GM21619 (cell line): ENCODE measurements around the gene KCNQ1OT1.

Experiments
- ATAC-seq: cut with Tn5 transposase; IDR thresholded peaks from one replicate; pipeline ENCODE4 v1.9.1; 2021; ENCODE audit not compliant: unreplicated experiment

The KCNQ1OT1 gene

GRCh38 chr11:2737866-2738265 lies 38.1 kb upstream of the KCNQ1OT1 start:
- no peak for ATAC-seq

DNA sequence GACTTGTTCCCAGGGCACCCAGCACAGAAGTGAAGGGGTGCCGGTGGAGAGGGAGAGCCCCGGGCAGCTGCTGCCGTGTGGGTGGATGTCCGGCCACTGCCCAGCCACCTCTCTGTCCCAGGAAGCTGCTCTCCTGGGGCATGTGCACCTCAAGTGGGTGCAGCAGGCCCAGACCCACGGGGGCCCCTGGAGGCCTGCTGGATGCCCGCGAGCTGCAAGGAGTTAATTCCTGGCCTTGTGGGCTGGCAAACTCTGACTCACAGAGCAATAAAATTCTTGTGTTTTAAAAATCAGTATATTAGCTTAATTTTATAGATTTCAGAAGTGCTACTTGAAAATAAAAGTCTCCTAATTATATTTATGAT lies 37.4 kb upstream of the KCNQ1OT1 start:
- no peak for ATAC-seq

DNA sequence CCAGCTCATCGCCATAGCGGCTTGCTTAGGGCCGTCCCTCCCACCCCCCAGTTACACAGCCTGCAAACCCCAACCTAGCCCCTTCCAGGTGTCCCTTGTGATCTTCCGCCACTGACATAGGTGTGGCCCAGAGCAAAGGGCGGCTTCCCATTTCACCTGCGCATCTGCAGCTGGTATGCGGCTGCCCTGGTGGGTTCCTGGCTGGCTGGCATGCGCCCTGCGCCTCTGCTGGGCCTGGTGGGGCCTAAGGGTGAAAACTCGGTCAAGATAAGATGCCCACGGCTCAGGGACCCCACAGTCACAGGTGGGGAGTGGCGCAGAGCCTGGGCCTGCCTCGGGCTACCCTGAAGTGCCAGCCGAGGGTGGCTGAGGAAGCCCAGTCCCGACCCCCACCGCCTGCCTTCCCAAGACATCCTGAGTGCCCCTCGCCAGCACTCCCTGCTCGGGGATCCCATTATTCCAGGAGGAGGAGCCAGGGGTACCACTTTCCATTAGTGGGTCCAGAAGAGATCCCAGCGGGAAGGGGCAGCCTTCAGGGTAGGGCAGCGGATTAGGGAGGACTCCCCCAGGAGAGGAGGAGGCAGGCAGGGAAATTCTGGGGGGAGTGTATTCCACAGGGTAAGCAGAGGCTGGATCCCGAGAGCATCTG lies 36.9 kb upstream of the KCNQ1OT1 start:
- ATAC-seq: no peak

DNA sequence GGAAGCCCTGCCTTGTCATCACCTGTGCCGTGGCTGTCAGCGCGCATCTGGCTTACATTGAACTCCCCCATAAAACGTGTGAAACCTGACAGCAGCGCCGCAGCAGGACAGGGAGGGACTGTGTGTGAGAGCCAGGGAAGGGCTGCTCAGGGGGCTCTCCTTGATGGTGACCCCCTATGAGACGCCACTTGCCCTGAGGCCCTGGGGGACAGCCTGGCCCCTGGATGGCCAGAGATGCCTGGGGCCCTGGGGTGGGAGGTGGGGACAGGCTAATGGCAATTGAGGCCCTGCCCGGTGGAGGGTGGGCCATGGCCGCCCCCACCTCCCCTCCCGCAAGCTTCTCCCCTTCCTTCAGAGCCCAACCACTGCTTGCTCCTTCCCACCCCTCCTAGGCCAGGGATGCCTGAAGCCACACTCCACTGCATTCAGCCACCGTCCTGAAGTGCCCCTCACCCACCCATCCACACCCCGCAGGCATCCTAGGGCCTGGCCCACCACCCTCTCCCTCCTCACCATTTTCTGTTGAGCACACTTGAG lies 35.3 kb upstream of the KCNQ1OT1 start:
- ATAC-seq: no peak

- no peak for ATAC-seq
Measured at GRCh38 chr11:2734181-2735052, 34.6 kb upstream of the KCNQ1OT1 start.

DNA sequence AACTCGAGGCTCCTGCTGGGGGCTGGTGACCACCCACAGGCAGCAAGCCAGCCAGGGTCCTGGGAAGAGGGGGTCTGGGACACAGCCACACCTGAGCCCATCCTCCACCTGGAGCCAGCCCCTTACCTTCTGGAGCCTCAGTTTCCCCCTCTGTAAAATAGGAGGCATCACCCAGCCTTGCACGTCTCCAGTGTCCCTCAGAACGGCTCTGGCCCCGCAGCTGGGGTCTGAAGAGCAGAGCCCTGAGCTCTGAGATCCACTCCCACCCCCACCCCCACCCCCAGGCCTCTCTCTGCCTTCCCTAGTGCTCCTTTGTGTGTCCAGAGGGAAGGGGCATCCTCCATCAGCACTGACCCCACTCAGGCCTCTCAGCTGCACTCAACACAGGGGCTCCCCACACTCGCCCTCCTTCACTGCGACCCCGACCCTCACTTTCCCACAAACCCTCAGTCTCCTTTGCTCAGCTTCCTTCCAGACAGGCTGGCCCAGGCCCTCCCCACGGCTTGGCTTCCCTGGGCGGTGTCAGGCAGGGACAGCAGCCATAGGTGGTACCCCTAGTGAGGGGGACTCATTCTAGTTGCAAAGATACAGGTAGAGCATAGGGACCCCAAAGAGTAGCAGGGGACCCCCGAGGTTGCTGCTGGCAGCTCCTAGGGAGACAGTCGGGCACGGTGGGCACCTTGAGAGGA lies 33.3 kb upstream of the KCNQ1OT1 start:
- ATAC-seq: no peak

DNA sequence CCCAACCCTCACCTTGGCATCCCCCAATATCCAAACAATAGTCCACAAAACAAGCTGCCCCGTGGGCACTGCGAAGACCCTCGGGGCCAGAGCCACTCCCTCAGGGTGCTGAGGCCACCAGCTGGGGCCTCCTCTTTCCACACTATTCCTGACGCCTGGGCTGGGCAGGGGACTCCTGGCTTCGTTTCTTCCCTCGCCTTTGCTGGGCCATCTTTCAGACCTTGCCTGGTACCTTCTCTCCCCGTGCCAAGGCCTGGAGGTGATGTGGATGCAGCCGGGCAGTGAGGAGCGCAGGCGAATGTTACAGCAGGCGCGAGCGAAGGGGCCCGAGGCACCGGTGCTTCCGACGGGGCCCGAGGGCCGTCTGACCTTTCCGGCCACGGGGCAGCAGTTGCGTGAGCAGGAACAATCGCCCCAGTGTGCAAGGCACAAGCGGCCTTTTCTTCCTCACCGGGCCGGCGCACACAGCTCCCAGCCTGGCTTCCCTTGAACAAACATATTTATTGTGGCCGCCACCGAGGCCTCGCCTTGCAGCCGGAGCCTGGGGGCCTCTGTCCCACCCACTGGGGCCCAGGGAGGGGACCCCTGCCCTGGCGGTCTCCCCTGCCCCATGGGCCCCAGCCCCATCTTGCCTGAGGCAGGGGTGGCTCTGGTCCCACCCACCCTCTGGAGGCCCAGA lies 32.6 kb upstream of the KCNQ1OT1 start:
- no peak for ATAC-seq

- no peak for ATAC-seq
Measured at GRCh38 chr11:2731130-2732125, 31.6 kb upstream of the KCNQ1OT1 start.

DNA sequence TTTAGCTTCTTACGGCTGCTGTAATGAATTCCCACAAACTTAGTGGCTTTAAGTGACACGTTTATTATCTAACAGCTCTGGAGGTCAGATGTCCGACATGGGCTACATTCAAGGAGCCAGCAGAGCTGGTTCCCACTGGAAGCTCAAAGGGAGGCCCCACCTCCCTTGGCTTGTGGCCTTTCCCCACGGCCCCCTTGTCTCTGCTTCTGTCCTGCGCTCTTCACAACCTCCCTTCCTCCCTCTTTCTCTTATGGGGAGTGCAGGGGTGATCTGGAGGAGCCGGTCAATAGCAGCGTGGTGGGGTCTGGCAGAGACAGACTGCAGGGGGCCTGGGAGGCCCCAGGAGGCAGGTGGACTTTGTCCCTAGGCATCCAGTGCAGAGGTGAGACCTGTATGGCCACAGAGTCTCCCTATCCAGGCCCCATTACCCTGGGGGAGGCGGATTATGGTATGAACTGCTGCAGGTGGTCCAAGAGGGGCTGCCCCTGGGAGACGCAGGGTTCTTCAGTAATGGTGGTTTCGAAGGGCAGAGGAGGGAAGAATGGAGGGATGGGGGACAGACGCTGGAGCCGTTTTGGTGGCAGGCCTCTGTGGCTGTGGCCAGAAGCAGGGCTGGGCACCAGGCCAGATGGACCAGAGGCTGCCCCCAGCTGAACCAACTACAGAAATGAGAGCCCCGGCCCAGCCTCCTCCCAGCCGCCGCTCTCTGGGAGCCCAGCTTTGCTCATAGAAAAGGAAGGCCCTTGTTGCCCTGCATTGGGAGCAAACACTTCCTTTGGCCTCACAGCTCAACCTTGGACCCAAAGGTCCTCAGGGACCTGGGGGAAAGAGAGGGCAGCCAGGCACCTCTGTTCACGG lies 30.7 kb upstream of the KCNQ1OT1 start:
- no peak for ATAC-seq

GRCh38 chr11:2729841-2730240 lies 30.0 kb upstream of the KCNQ1OT1 start:
- ATAC-seq: no peak

DNA sequence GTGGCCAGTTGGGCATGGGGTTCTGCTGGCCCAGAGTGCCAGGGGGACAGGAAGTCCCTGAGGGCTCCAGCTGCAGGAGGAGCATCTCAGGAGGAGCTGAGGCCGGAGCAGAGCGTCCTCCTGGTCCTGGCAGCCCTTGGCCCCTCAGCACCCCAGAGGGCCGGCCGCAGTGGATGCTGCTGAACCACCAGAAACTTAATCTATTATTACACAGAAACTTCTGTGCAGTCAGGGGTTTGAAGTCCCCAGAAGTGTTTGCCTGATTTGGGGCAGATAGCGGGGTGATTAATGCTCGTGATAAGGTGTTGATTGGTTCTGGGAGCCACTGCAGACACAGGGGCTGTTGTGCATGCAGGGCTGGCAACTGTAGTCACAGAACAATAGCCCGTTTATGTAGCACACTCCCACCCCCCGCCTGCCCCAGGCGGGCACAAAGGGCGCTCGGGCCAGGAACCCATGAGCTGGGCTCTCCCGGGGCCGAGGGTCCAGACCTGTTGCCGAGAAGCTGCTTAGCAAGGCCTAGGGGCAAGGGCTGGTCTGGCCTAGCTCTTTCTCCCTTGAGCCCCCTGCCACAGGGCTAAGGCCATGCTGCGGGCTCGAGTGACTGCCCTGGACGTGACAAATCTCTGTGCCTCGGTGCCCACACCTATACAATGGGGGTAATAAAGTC lies 29.0 kb upstream of the KCNQ1OT1 start:
- no peak for ATAC-seq

GRCh38 chr11:2728128-2728662 lies 28.4 kb upstream of the KCNQ1OT1 start:
- no peak for ATAC-seq

DNA sequence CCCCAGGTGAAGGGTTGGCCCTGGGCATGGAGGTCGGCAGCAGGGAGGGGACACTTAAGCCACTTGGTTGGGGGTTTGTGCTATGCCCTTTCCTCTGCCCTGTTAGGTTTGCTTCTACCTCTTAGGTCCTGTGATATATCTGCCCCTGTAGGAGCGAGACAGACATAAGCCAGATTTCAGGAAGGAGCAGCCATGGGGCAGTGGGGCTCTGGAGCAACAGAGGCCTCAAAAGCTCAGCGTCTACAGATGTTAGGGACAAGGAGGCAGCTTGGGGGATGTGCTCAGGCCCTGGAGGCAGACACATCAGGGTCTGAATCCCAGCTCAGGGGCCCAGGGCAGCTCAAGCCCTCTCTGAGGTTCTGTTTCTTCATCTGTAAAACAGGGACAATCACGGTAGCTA lies 27.2 kb upstream of the KCNQ1OT1 start:
- no peak for ATAC-seq

GRCh38 chr11:2725368-2726300 lies 25.8 kb upstream of the KCNQ1OT1 start:
- ATAC-seq: no peak

- ATAC-seq: no peak
Measured at GRCh38 chr11:2724653-2725367, 25.0 kb upstream of the KCNQ1OT1 start.

GRCh38 chr11:2724104-2724503 lies 24.3 kb upstream of the KCNQ1OT1 start:
- ATAC-seq: no peak
